ENCODE results near the gene RFX2.

GRCh38 chr19:6038634-6039405 lies 71.5 kb downstream of the RFX2 start:
- TF ChIP-seq POLR2AphosphoS5 (IDR thresholded peaks at IDR 0.05) = no peak
- TF ChIP-seq CTCF (IDR thresholded peaks at IDR 0.05) = no peak

Measured in breast epithelium (tissue), 3 donors.